Progenitor cell of endocrine pancreas (in vitro differentiated cells): ENCODE results near the gene ZW10. TPM values are rescaled to one million over a fixed set of nuclear protein-coding genes. Genes with fewer than 3 reads are reported as not detected.

Experiments used
- DNase-seq: peaks from one replicate; pipeline ENCODE4 v3.0.0; 2021; ENCODE audit warnings: low spot score; ENCODE audit not compliant: unreplicated experiment
- H3K27ac Mint-ChIP-seq: 2 replicates; pipeline ENCODE4 v1.8.0; 2021; ENCODE audit warnings: mild to moderate bottlenecking, moderate library complexity, mixed read lengths
- H3K27me3 Mint-ChIP-seq: 2 replicates; pipeline ENCODE4 v1.8.0; 2021; ENCODE audit warnings: mixed read lengths
- H3K36me3 Mint-ChIP-seq: 2 replicates; pipeline ENCODE4 v1.8.0; 2022; ENCODE audit warnings: mixed read lengths; ENCODE audit not compliant: insufficient read depth
- H3K4me1 Mint-ChIP-seq: 2 replicates; pipeline ENCODE4 v1.8.0; 2021; ENCODE audit warnings: low read depth, mixed read lengths
- H3K4me3 Mint-ChIP-seq: 2 replicates; pipeline ENCODE4 v1.8.0; 2021; ENCODE audit warnings: low read depth, mild to moderate bottlenecking, moderate library complexity, mixed read lengths
- H3K9me3 Mint-ChIP-seq: 2 replicates; pipeline ENCODE4 v1.8.0; 2021; ENCODE audit warnings: low read depth, mixed read lengths
- CTCF ChIP-seq: fragments of 200-600 bp; sonication (generic); IDR thresholded peaks from one replicate; pipeline ENCODE4 v1.5.0; 2021; ENCODE audit warnings: antibody characterized with exemption, mild to moderate bottlenecking; ENCODE audit not compliant: unreplicated experiment
- total RNA-seq: library from RNA; stranded (reverse); gene quantifications from 2 replicates; pipeline ENCODE4 v1.2.1, GENCODE V29; 2021

Gene ZW10
- total RNA-seq, 1 donor from 2014 or later, result 18.9 TPM

- no peak for DNase-seq
- Mint-ChIP-seq H3K9me3 (no peaks in the 10 kb centered on the region), H3K36me3 (peaks cover 2% of the 10 kb centered on the region), H3K4me1 (peaks cover 6% of the 10 kb centered on the region), H3K4me3 (no peak overlapping the region), H3K27ac (no peak overlapping the region), H3K27me3 (no peaks in the 10 kb centered on the region)
- no peak for TF ChIP-seq CTCF
Observed at GRCh38 chr11:113701491-113701890, 72.0 kb downstream of the ZW10 start.

- Mint-ChIP-seq H3K4me1 (no peaks in the 10 kb centered on the region), H3K27ac (no peak overlapping the region), H3K27me3 (no peaks in the 10 kb centered on the region), H3K9me3 (no peaks in the 10 kb centered on the region), H3K4me3 (no peak overlapping the region), H3K36me3 (peaks cover 2% of the 10 kb centered on the region)
- DNase-seq, result no peak
- TF ChIP-seq CTCF, result no peak
Observed at GRCh38 chr11:113698515-113698914, 75.0 kb downstream of the ZW10 start.

GRCh38 chr11:113697756-113698407 lies 75.6 kb downstream of the ZW10 start:
- H3K4me1 Mint-ChIP-seq, result no peaks in the 10 kb centered on the region
- H3K27me3 Mint-ChIP-seq, result no peaks in the 10 kb centered on the region
- H3K27ac Mint-ChIP-seq, result no peak overlapping the region
- TF ChIP-seq CTCF, result no peak
- no peak overlapping the region for H3K4me3 Mint-ChIP-seq
- no peak for DNase-seq
- H3K9me3 Mint-ChIP-seq, result no peaks in the 10 kb centered on the region
- H3K36me3 Mint-ChIP-seq, result peaks cover 2% of the 10 kb centered on the region

- no peak for TF ChIP-seq CTCF
- H3K4me1 Mint-ChIP-seq, result no peaks in the 10 kb centered on the region
- no peak for DNase-seq
- H3K36me3 Mint-ChIP-seq, result peaks cover under 1% of the 10 kb centered on the region
- H3K9me3 Mint-ChIP-seq, result no peaks in the 10 kb centered on the region
- no peak overlapping the region for H3K27ac Mint-ChIP-seq
- no peaks in the 10 kb centered on the region for H3K27me3 Mint-ChIP-seq
- no peak overlapping the region for H3K4me3 Mint-ChIP-seq
Observed at GRCh38 chr11:113697111-113697510, 76.4 kb downstream of the ZW10 start.

- H3K27ac Mint-ChIP-seq, result no peak overlapping the region
- no peaks in the 10 kb centered on the region for H3K4me1 Mint-ChIP-seq
- DNase-seq, result no peak
- H3K4me3 Mint-ChIP-seq, result no peak overlapping the region
- no peaks in the 10 kb centered on the region for H3K36me3 Mint-ChIP-seq
- no peaks in the 10 kb centered on the region for H3K9me3 Mint-ChIP-seq
- TF ChIP-seq CTCF, result no peak
- H3K27me3 Mint-ChIP-seq, result no peaks in the 10 kb centered on the region
Observed at GRCh38 chr11:113695207-113695606, 78.3 kb downstream of the ZW10 start.
